ENCODE measurements around the gene MSH3.
A peak's percentile ranks its signal among the peaks of the same experiment; 100 is the strongest.
"Not testable (repeated sequence)": the region's sequence is repeated elsewhere in the genome, so short reads cannot be mapped to it uniquely, and the experiment has no call there.

The MSH3 gene

GRCh38 chr5:80860924-80861613, 206.6 kb downstream of the MSH3 start:
- DNase-seq: no peak

- no peak for DNase-seq
Observed at GRCh38 chr5:80863708-80864107, 209.3 kb downstream of the MSH3 start.

- DNase-seq: no peak
Observed at GRCh38 chr5:80864109-80864508, 209.7 kb downstream of the MSH3 start.

- DNase-seq: peak in 1 of 5 experiments; percentile 7
Observed at GRCh38 chr5:80864706-80865435, 210.4 kb downstream of the MSH3 start.

GRCh38 chr5:80865551-80865950, 211.1 kb downstream of the MSH3 start:
- no peak for DNase-seq

GRCh38 chr5:80866371-80866770, 211.9 kb downstream of the MSH3 start:
- no peak for DNase-seq

GRCh38 chr5:80867233-80867632, 212.8 kb downstream of the MSH3 start:
- DNase-seq: no peak

GRCh38 chr5:80870442-80870841, 216.0 kb downstream of the MSH3 start:
- DNase-seq: no peak

GRCh38 chr5:80871541-80871961, 217.1 kb downstream of the MSH3 start:
- peak in 1 of 5 experiments; percentile 55 for DNase-seq

- no peak for DNase-seq
Observed at GRCh38 chr5:80874162-80874561, 219.7 kb downstream of the MSH3 start.

GRCh38 chr5:80877592-80877991, 223.1 kb downstream of the MSH3 start:
- no peak for DNase-seq

- no peak for DNase-seq
Observed at GRCh38 chr5:80881726-80882125, 227.3 kb downstream of the MSH3 start.

- DNase-seq: not testable (repeated sequence)
Observed at GRCh38 chr5:80883390-80883789, 228.9 kb downstream of the MSH3 start.

GRCh38 chr5:80884086-80884813, 229.8 kb downstream of the MSH3 start:
- no peak for DNase-seq

GRCh38 chr5:80884929-80885328, 230.5 kb downstream of the MSH3 start:
- DNase-seq: peak in 1 of 5 experiments; percentile 8

GRCh38 chr5:80885396-80886000, 231.0 kb downstream of the MSH3 start:
- DNase-seq: no peak

- DNase-seq: no peak
Observed at GRCh38 chr5:80894083-80894482, 239.6 kb downstream of the MSH3 start.

- DNase-seq: no peak
Observed at GRCh38 chr5:80895523-80895922, 241.1 kb downstream of the MSH3 start.

GRCh38 chr5:80902624-80903023, 248.2 kb downstream of the MSH3 start:
- not testable (repeated sequence) for DNase-seq

GRCh38 chr5:80904533-80905187, 250.2 kb downstream of the MSH3 start:
- no peak for DNase-seq

- DNase-seq: no peak
Observed at GRCh38 chr5:80905405-80905804, 251.0 kb downstream of the MSH3 start.

- DNase-seq: no peak
Observed at GRCh38 chr5:80912479-80912878, 258.0 kb downstream of the MSH3 start.

GRCh38 chr5:80915716-80916115, 261.3 kb downstream of the MSH3 start:
- no peak for DNase-seq
